Muscle of back (tissue), 11 donors: Measurements from ENCODE around the gene CR1. TPM values are rescaled to one million over a fixed set of nuclear protein-coding genes. Genes with fewer than 3 reads are reported as not detected.
"Not testable (repeated sequence)": the region's sequence is repeated elsewhere in the genome, so short reads cannot be mapped to it uniquely, and the experiment has no call there.

Experiments used
- DNase-seq, 3 donors: peaks; one replicate each; pipeline versions ENCODE4 v3.0.0 to v3.0.0-alpha.2; 2013
- polyA plus RNA-seq, 10 donors: library from polyadenylated mRNA; unstranded; fragments of 120-200 nt; gene quantifications; one replicate each; pipeline ENCODE4 v1.2.1, GENCODE V29; 2013; ENCODE audit not compliant: insufficient read length in 10 of 10

CR1 gene
- polyA plus RNA-seq, 10 donors: 0.78 to 2.2 (median 1.3) TPM

DNA sequence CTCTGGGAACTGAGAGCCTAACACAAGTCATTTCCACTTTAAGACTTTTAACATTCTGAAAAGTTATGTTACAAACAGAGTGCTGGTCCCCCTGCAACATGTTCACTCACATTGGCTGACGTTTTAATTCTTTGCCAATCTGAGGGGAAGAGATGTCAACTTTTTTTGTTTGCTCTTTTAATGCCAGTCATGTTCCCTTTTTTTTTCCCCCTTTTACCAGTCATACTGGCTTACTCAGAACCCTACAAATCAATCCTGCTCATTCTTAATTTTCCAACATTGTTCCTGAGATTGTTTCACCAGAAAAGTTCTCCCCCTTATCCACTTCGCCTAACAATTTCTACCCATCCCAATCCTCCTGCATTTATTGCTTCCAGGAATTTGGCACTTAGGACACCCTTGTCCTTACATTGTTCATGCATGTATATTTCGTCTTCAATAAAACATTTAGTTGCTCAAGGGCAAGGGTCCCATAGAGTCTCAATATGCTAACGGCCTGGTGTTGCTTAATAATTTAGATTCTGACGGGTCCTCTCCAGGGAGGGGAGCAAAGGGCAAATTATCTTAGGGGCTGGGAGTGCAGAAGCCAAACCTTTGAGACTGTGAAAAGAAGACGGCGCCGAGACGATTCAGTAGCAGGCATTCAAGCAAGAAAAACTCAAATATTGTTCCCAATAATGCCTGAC, 148.4 kb downstream of the CR1 start:
- DNase-seq: peak in 1 of 3 donors; percentile 14

- peak; percentile 56 to 90 (median 74) for DNase-seq
These were observed 149.1 kb downstream of the CR1 start, which contains the start of gene CR1L for GRCh38 chr1:207644852-207645634. CR1L (plus strand) TSS chr1:207645133; CDS start chr1:207645234, 101 bp downstream.

- peak in 1 of 3 donors; percentile 9 for DNase-seq
These were observed 149.7 kb downstream of the CR1 start for GRCh38 chr1:207645635-207646081.

DNA sequence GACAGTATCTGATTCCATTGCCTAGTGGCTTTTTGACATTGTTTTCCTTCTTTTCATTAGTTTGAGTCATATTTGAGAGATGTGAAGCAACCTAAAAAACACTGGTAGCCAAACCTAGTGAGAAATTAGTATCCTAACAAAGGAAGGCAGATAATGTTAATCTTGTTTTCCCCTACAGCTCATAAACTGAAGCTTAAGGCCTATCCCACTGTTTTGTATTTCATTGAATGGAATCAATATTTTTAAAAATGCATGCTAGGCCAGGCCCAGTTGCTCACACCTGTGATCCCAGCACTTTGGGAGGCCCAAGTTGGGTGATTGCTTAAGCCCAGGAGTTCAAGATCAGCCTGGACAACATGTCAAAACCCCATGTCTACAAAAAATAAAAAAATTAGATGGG, 150.2 kb downstream of the CR1 start:
- no peak for DNase-seq

DNA sequence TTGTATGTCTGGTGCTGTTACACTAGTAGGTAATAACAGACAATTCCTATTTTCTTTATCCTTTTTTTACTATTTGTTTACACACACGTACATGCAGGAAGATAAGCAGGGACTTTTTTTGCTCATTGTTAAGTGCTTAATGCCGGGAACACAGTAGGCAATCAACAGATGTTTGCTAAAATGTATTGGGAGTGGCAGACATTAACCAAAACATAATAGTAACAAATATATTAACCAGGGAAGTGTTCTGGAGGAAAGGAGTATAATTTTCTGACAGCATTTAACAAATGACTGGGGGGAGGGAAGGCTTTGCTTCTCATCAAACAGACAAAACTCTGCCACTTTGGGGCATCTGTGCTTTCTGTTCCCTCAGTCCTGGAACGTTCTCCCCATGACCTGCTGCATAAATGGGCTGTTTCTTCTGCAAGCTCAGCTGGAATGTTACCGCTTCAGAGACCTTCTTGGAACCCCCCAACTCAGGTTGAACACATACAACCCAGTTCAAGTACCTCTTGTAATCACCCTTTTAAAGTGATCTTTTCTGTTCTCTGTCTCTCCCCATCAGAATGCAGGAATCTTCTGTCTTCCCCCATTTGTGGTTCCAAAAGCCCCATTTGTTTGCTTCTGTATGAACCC, 151.1 kb downstream of the CR1 start:
- no peak for DNase-seq

- no peak for DNase-seq
These were observed 151.8 kb downstream of the CR1 start for GRCh38 chr1:207647671-207648333.

DNA sequence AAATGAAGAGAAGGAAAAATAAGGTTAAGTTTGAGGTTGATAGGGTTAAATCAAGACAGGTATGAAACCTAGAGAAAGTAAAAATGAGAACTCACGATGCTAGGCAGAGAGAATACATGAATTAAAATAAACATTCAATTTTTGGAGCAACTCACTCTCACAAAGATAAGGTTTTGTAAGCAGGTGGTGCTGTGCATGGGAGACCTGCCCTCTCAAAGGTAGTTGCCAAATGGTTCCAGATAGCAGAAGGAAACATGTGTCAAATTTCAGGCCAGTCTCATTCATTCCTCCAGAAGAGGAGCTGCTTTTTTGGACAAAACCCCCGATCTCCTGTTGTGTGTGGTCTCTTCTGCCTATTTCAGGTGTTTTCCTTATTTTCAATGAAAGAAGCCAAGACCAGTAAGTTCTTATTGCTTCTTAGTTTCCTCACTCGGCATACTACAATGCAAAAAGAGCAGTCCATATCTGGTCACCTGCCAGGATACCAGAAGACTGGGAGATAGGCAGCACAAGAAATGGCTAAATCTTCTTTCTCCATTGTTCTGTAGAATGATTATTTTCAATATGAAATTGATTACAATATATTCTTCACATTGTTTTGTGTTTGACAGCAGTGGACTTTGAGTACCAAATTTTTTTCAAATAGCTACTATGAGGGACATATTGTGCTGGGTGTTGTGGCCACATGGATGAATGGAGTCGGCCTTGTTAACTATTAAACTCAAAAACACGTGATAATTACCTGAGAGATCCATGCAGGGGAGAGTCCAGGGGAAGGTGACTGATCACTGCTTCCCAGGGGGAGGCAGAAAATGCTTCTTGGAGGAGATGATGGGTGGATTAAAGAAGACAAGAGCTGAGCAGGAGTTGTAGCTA, 152.6 kb downstream of the CR1 start:
- no peak for DNase-seq

GRCh38 chr1:207649210-207649753, 153.3 kb downstream of the CR1 start:
- DNase-seq: no peak

GRCh38 chr1:207649865-207650580, 154.1 kb downstream of the CR1 start:
- DNase-seq: no peak

GRCh38 chr1:207651583-207651982, 155.6 kb downstream of the CR1 start:
- no peak for DNase-seq

DNA sequence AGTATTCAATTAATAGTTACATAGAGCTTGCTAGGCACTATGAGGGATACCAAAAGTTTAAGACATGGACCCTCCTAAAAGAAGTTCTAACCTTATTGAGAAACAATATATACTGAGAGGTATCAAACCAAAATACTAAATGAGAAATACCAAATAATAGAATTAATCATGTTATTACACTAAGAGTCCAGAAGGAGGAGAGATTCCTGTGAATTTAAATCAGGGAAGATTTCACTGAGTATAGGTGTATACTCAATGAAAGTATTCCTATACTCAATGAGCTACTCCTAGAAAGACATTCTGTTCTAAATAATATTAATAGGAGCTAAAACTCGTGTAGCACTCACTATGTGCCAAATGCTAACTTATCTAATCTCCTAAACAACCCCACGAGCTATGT, 158.4 kb downstream of the CR1 start:
- no peak for DNase-seq

GRCh38 chr1:207658408-207658807, 162.5 kb downstream of the CR1 start:
- no peak for DNase-seq

DNA sequence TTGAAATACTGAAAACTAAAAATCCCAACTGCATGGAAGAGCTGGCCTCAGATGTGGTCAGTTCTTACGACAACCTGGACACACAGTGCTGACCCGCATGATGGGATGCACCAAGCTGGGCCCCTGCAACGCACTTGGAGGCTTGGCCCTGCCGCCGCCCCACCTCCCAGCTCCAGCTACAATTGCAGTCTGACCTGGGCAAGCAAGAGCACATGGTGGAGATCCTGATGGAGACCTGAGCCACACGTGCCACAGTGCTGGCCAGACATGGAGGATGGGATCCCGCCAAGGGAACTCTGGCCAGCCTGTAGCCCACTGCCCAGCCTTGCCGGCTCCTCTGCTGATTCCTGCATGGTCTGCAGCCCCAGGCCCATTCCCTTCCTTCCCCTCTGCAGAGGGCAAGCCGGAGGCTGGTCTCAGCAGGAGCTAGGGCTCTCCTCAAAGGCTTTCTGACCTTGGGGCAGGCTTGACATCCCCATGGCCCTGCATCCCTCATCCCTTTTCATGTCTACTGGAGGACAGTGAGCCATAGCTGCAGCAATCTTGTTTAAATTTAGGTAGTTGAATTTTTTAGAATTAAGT, 163.0 kb downstream of the CR1 start:
- DNase-seq: no peak

- no peak for DNase-seq
These were observed 163.7 kb downstream of the CR1 start for GRCh38 chr1:207659545-207660153.

DNA sequence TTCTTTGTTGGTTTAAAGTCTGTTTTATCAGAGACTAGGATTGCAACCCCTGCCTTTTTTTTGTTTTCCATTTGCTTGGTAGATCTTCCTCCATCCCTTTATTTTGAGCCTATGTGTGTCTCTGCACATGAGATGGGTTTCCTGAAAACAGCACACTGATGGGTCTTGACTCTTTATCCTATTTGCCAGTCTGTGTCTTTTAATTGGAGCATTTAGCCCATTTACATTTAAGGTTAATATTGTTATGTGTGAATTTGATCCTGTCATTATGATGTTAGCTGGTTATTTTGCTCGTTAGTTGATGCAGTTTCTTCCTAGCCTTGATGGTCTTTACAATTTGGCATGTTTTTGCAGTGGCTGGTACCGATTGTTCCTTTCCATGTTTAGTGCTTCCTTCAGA, 165.5 kb downstream of the CR1 start:
- not testable (repeated sequence) for DNase-seq

DNA sequence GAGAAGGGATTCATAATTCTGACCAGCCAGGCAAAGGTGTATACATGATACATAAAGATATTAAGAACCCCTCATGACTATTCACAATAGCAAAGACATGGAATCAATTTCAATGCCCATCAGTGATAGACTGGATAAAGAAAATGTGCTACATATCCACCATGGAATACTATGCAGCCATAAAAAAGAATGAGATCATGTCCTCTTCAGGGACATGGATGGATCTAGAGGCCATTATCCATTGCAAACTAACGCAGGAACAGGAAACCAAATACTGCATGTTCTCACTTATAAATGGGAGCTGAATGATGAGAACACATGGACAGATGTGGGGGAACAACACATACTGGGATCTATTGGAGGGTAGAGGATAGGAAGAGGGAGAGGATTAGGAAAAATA, 170.4 kb downstream of the CR1 start:
- DNase-seq: no peak

DNA sequence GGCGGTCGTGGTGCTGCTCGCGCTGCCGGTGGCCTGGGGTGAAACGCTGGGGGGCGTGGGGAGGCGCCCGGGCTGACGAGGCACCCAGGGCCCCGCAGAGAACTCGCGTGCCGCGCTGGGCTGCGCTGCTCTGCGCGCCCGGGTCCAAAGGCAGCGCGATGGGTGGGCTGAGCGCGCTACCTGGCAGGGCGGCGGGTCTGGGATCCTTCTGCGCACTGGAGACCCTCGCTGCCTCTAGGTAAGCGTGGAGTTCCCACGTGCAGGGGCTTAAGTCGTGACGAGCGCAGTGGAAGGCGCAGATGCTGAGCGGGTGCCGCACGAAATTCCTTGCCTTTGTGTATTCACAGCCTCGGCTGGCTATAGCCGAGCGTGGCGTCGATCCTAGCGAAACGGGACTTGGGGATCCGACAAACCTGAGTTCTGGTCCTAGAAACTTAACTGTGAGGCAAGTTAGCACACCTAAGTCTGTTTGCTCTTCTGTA, 173.6 kb downstream of the CR1 start:
- DNase-seq: no peak

- DNase-seq: no peak
These were observed 174.2 kb downstream of the CR1 start for GRCh38 chr1:207670192-207670591.

GRCh38 chr1:207670997-207671396, 175.0 kb downstream of the CR1 start:
- DNase-seq: no peak
